Liver (tissue), 3 donors: ENCODE measurements around the gene LAGE3.

Experiments used
- CTCF ChIP-seq: fragments of 150-350 bp; IDR thresholded peaks from 2 replicates; pipeline ENCODE4 v1.5.1; 2017; ENCODE audit warnings: improper control_type of control experiment, low read depth, low read length; ENCODE audit not compliant: missing input control
- MAX ChIP-seq: IDR thresholded peaks from 2 replicates; pipeline ENCODE4 v1.6.1; 2016; ENCODE audit warnings: antibody characterized with exemption
- RAD21 ChIP-seq, 2 donors: IDR thresholded peaks; 2 replicates each; pipeline ENCODE4 v1.6.1; 2016; ENCODE audit warnings: antibody characterized with exemption in 2 of 2, mild to moderate bottlenecking in 2 of 2
- SP1 ChIP-seq: IDR thresholded peaks from 2 replicates; pipeline ENCODE4 v1.6.1; 2018; ENCODE audit warnings: antibody characterized with exemption, mild to moderate bottlenecking
- TAF1 ChIP-seq: conservative IDR thresholded peaks from 2 replicates; pipeline ENCODE4 v1.6.1; 2016; ENCODE audit warnings: antibody characterized with exemption, mild to moderate bottlenecking
- donor health status: healthy.
- donor health status: healthy.

- TF ChIP-seq RAD21 (IDR thresholded peaks at IDR 0.05) (no peak), CTCF (no peak), TAF1 (no peak), MAX (no peak), SP1 (no peak)
Measured at GRCh38 chrX:154443992-154444754, 34.9 kb downstream of the LAGE3 start, which contains the start of gene FAM50A.
